D721Med (cell line): Measurements from ENCODE around the gene LYZ.
A peak's percentile ranks its signal among the peaks of the same experiment; 100 is the strongest.

Experiments
- DNase-seq: peaks from one replicate; pipeline ENCODE4 v3.0.0; 2011; ENCODE audit warnings: low spot score; ENCODE audit not compliant: insufficient read length
- FAIRE-seq: peaks from 2 replicates; lab custom pipeline; 2011; peaks lifted over from hg19 to GRCh38; lab: Jason Lieb, UNC
- TF ChIP-seq, protein P1 (sequence below): IDR thresholded peaks from 2 replicates; pipeline ENCODE4 v1.5.1; 2012; ENCODE audit warnings: mild to moderate bottlenecking, control low read depth; ENCODE audit not compliant: insufficient read depth; ENCODE audit errors: missing control alignments

LYZ gene

DNA sequence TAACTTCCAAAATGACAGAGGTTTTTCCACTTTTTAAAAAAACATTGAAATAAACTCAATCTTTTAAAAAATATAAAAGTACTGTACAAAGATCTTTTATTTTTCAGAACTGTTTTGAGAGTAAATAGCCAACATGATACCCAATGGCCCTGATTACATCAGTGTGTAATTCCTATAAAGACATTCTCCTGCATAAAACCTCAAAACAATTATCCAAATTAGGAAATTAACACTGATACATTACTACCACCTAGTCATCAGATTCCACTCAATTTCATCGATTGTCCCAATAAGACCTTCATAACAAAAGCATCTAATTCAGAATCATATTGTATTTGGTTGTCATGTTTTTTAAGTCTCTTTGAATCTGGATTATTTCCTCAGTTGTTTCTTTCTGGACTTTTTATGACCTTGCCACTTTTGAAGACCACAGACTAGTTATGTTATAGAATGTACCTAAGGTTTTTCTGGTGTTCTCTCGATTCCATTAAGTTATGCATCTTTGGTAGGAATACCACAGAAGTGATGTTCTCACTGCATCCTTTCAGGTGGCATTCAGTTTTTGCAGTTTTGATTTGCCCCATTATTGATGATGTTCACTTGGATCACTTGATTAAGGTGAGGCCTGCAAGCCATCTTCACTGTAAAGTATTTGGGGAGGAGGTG, 7.3 kb downstream of the LYZ start:
- FAIRE-seq (no peak), DNase-seq (no peak)
- TF ChIP-seq, protein P1, sequence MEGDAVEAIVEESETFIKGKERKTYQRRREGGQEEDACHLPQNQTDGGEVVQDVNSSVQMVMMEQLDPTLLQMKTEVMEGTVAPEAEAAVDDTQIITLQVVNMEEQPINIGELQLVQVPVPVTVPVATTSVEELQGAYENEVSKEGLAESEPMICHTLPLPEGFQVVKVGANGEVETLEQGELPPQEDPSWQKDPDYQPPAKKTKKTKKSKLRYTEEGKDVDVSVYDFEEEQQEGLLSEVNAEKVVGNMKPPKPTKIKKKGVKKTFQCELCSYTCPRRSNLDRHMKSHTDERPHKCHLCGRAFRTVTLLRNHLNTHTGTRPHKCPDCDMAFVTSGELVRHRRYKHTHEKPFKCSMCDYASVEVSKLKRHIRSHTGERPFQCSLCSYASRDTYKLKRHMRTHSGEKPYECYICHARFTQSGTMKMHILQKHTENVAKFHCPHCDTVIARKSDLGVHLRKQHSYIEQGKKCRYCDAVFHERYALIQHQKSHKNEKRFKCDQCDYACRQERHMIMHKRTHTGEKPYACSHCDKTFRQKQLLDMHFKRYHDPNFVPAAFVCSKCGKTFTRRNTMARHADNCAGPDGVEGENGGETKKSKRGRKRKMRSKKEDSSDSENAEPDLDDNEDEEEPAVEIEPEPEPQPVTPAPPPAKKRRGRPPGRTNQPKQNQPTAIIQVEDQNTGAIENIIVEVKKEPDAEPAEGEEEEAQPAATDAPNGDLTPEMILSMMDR = no peak

DNA sequence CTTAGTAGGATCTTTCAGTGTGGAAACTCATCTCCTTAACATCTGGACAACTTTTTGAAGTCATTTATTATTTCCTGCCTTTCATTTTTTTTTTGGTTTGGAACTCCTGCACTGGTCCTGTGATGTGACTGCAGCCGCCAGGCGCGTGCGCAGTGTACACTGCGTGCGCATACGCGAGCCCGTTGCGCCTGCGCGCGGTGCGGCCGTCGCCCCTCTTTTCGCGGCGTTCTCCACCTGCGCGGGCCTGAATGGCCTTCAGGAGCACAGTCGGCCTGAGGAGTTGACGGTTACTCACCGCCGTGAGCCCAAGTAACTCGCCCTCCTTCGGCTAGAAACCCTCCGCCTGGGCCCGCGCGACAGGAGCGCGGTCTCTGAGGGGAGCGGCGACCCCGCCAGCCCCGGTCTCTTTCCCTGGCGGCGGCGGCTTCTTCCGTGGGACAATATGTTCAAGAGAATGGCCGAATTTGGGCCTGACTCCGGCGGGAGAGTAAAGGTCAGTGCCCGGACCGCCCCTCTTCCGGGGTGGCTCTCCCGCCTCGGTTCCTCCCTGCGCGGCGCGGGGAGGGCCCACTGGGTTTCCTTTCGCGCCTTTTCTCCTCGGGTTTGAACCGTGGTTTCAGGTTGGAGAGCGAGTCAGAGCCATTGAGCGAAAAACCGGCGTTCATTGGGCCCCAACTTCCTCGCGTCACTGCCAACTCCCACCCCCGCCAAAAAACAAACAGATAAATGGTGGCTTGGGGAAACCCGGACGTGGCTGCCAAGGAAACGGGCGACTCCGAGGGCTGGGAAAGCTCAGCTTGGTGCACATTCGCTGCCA, 11.6 kb downstream of the LYZ start, which contains the start of gene YEATS4:
YEATS4 (plus strand) TSS at position 213 of the 817 bp plus-strand sequence; CDS start at position 443, 230 bp downstream.
- DNase-seq = peak; percentile 71
- TF ChIP-seq, protein P1 = no peak
- FAIRE-seq = no peak

DNA sequence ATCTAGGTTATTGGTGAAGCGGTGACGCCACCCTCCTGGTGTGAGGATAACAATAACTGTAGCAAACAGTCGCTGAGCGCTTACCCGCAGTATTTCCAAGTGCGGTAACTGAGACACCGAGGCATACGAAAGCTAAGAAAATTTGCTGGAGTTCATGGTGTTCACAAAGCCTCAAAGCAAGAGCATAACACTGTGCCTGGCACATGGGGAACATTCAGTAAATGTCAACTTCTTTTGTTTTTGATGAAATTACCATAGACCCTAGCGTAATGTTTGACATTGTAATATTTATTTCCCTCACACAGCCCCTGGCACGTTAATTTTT, 12.1 kb downstream of the LYZ start:
- TF ChIP-seq, protein P1 = no peak
- DNase-seq (no peak), FAIRE-seq (no peak)

DNA sequence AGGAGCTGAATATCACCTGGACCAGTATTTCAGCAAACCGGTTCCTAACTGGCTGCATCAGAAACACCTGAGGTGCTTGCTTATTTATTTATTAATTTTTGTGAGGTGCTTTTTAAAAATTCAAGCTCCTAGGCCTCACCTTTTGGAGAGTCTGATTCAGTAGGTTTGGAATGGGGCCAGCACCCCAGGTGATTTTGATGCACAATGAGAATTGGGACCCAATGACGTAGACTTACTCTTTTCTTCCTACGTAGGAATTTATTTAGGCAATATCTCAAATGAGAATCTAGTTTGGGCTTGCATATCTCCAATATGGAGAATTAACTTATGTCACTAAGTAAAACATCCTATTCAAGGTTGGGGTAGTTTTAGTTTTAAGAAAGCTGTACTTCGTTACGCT, 18.6 kb downstream of the LYZ start:
- FAIRE-seq = no peak
- DNase-seq = no peak
- TF ChIP-seq, protein P1 = no peak

DNA sequence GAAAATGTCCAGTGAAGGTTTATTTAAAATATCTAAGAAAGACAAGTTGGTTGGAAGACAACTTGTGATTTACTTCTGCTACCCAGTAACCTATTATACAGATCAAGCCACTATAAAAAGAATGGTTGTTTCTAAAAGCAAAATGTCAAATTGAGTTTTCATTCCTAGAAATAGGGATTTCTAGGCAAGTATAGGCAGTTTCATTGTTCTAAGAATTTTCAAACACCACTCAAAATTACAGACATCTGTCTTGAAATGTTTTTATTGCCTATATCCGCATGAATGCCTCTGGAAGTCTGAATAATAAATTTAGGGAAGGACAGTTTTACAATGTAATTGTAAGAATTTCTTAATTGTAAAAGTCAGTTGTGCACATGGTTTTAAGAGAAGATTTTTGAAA, 20.0 kb downstream of the LYZ start:
- no peak for DNase-seq
- TF ChIP-seq, protein P1 = no peak
- FAIRE-seq = no peak

DNA sequence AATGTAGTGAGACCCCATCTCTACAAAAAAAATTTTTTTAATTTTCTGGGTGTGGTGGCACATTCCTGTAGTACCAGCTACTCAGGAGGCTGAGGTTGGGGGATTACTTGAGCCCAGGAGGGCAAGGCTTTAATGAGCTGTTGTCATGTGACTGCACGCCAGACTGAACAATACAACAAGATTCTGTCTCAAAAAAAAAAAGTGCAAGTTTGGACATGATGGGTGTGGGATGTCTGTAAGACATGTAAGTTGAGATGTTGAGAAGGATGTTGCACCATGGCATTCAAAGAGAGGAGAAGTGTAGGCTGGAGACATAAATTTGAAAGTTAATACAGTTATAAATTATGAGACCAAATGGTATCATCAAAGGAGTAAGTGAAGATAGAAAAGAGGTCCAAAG, 34.9 kb downstream of the LYZ start:
- TF ChIP-seq, protein P1 = no peak
- DNase-seq (no peak), FAIRE-seq (no peak)

DNA sequence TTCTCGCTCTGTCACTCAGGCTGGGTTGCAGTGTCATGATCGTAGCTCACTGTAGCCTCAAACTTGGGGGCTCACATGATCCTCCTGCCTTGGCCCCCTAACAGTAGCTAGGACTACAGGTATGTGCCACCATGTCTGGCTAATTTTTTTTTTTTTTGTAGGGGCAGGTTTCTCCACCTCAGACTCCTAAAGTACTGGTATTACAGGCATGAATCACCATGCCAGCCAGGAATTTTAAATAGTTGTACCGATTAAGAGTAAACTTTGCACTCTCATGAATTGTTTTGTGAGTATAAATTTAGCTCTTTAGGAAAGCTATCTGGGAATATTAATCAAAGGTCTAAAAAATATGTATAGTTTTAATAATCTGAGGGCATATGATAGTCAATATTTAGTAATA, 36.9 kb downstream of the LYZ start:
- FAIRE-seq = no peak

More for the DNA sequence above, 36.9 kb downstream of the LYZ start:
- no peak for DNase-seq
- TF ChIP-seq, protein P1 = no peak
